Measurements from ENCODE around the gene NUP37. TPM values are rescaled to one million over a fixed set of nuclear protein-coding genes. Genes with fewer than 3 reads are reported as not detected.
A peak's percentile ranks its signal among the peaks of the same experiment; 100 is the strongest.

NUP37 gene
- total RNA-seq, 4 donors from 2014 or later, result 11.6 to 26.6 (median 19.2) TPM

- in situ Hi-C loops (cut with MboI; ENCODE audit: low sequenced_read_pairs in 4 of 4), result no loop called here
- DNase-seq (no peak), ATAC-seq (no peak)
- Histone ChIP-seq H3K27ac (no peak overlapping the region), H3K9me3 (no peaks in the 10 kb centered on the region), H3K27me3 (no peaks in the 10 kb centered on the region), H3K36me3 (peaks cover 0 to 16% of the 10 kb centered on the region in 2 donors), H3K4me1 (peaks cover 9 to 18% of the 10 kb centered on the region in 2 donors), H3K4me3 (no peak overlapping the region)
- TF ChIP-seq POLR2A (IDR thresholded peaks at IDR 0.05), result no peak
- TF ChIP-seq, protein P1, sequence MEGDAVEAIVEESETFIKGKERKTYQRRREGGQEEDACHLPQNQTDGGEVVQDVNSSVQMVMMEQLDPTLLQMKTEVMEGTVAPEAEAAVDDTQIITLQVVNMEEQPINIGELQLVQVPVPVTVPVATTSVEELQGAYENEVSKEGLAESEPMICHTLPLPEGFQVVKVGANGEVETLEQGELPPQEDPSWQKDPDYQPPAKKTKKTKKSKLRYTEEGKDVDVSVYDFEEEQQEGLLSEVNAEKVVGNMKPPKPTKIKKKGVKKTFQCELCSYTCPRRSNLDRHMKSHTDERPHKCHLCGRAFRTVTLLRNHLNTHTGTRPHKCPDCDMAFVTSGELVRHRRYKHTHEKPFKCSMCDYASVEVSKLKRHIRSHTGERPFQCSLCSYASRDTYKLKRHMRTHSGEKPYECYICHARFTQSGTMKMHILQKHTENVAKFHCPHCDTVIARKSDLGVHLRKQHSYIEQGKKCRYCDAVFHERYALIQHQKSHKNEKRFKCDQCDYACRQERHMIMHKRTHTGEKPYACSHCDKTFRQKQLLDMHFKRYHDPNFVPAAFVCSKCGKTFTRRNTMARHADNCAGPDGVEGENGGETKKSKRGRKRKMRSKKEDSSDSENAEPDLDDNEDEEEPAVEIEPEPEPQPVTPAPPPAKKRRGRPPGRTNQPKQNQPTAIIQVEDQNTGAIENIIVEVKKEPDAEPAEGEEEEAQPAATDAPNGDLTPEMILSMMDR (IDR thresholded peaks at IDR 0.05 in 4 of 5, conservative IDR thresholded peaks at IDR 0.05 in 1 of 5), result no peak
- intact Hi-C loops (cut with DNase I; ENCODE audit: low total_unique reads), result no loop called here
Measured at GRCh38 chr12:102063069-102063468, 56.8 kb downstream of the NUP37 start.

DNA sequence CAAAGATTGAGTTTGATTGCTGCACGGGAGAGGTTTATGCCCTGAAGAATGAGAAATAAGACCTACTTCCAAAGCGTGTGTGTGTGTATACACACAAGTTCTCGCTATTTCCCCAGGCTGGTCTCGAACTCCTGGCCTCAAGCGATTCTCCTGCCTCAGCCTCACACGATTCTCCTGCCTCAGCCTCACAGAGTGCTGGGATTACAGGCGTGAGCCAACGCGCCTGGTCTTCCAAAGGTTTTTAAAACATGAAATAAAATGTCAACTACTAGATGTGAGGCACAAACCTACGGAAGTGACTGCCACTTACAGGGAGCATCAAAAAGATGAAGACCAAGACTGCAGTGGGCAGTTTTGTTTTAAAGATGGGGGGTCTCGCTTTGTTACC lies 57.5 kb downstream of the NUP37 start:
- peak overlapping the region in 2 of 4 donors; percentile 88 to 92 for H3K27ac ChIP-seq
- DNase-seq (no peak), ATAC-seq (no peak)
- intact Hi-C loops (cut with DNase I; ENCODE audit: low total_unique reads), result loop anchor here (1.0 kb wide), 1 partner anchor 58 kb away; the partner anchor contains the start of genes NUP37 and PARPBP
- in situ Hi-C loops (cut with MboI; ENCODE audit: low sequenced_read_pairs in 4 of 4), result no loop called here
- H3K4me3 ChIP-seq, result peak overlapping the region; percentile 88 to 95 (median 91)
- no peaks in the 10 kb centered on the region for H3K9me3 ChIP-seq
- TF ChIP-seq POLR2A (IDR thresholded peaks at IDR 0.05), result no peak
- TF ChIP-seq, protein P1 (IDR thresholded peaks at IDR 0.05 in 4 of 5, conservative IDR thresholded peaks at IDR 0.05 in 1 of 5), result no peak
- peaks cover 3 to 12% of the 10 kb centered on the region in 2 donors for H3K4me1 ChIP-seq
- peaks cover 0 to 16% of the 10 kb centered on the region in 2 donors for H3K36me3 ChIP-seq
- H3K27me3 ChIP-seq, result no peaks in the 10 kb centered on the region

DNA sequence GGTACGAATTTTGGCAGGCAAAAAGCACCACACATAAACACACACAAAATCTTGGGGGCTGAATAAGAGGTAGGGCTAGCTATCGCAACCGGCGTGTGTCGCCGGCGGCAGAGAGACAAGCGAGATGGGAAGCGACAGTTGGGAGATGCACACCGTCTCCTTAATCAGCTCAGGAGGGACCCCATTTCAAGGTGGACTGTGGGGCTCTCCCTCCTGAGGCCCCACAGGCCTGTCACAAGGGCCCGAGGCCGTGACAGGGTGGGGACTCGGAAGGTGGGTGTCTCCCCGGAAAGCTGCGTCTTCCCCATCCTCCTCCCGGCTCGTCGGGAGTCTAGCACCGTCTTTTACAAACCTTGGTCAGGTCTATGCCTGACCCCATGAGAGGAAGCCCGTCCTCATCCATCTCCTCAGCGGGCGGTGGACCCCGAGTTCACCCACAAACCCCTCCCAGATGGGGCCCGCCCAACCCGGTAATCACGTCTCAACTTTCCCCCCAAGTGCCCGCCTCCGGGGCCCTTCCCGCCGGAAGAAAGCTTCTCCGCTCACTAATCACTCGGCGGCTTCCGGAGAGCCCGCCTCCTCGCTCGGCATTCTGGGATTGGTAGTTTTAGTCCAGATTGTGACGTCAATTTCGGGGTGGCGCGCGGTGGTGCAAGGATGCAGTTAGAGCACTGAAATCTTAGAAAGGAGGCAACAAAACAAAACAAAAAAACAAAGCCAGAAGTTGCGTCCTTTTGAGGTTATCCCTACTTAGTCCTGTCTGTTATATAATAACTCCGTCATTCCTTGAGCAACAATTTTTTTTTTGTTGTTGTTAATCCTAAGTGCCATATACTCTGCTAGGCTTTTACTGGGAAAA lies 58.1 kb downstream of the NUP37 start, which contains the start of gene WASHC3:
Gene WASHC3 (minus strand): TSS at position 432 of the 859 bp plus-strand sequence. CDS start 29 bp downstream, at position 403.
- intact Hi-C loops (cut with DNase I; ENCODE audit: low total_unique reads) (loop anchor here (1.0 to 2.0 kb wide), 2 partner anchors 59 to 121 kb away; partner anchors contain the start of genes NUP37 and PARPBP), in situ Hi-C loops (cut with MboI; ENCODE audit: low sequenced_read_pairs in 4 of 4) (no loop called here)
- Histone ChIP-seq H3K27ac (peak within 1 kb of the TSS; percentile 88 to 93 (median 90)), H3K36me3 (peaks cover 0 to 20% of the 10 kb centered on the region in 2 donors), H3K9me3 (no peaks in the 10 kb centered on the region), H3K4me3 (peak within 1 kb of the TSS; percentile 88 to 95 (median 91)), H3K27me3 (no peaks in the 10 kb centered on the region), H3K4me1 (peaks cover 0 to 8% of the 10 kb centered on the region in 2 donors)
- TF ChIP-seq POLR2A (IDR thresholded peaks at IDR 0.05), result peak; percentile 74 to 78
- TF ChIP-seq, protein P1 (IDR thresholded peaks at IDR 0.05 in 4 of 5, conservative IDR thresholded peaks at IDR 0.05 in 1 of 5), result no peak
- DNase-seq (peak; percentile 92 to 93), ATAC-seq (peak; percentile 97 to 98)

DNA sequence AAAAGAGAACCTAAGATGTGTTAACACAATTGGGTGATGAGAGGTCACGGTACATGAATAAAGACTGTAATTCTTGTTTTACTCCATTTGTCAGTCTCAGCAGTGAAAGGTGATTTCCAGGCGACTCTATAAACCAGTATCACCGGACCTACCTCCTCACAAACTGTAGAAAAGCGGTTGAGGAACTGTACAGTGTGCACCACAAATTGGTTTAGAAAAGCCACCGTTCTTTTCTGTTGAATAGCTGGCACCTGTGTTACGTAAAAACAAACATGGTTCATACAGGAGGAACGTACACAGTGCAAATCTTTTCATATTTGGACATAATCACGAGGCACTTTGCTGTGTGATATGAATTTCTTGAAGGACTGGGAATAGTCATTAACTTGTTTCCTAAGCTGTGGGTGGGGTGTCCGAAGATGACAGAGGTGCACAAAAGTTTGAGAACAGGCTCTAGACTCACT lies 58.8 kb downstream of the NUP37 start:
- peak overlapping the region; percentile 88 to 93 (median 90) for H3K27ac ChIP-seq
- H3K4me3 ChIP-seq, result peak overlapping the region; percentile 88 to 95 (median 91)
- H3K36me3 ChIP-seq, result peaks cover 0 to 27% of the 10 kb centered on the region in 2 donors
- DNase-seq (no peak), ATAC-seq (peak; percentile 12 to 28)
- no peaks in the 10 kb centered on the region for H3K9me3 ChIP-seq
- intact Hi-C loops (cut with DNase I; ENCODE audit: low total_unique reads), result loop anchor here (2.0 kb wide), 1 partner anchor 120 kb away; no protein-coding TSS in a partner anchor
- peaks cover 0 to 8% of the 10 kb centered on the region in 2 donors for H3K4me1 ChIP-seq
- no peak for TF ChIP-seq POLR2A (IDR thresholded peaks at IDR 0.05)
- TF ChIP-seq, protein P1 (IDR thresholded peaks at IDR 0.05 in 4 of 5, conservative IDR thresholded peaks at IDR 0.05 in 1 of 5), result no peak
- in situ Hi-C loops (cut with MboI; ENCODE audit: low sequenced_read_pairs in 4 of 4), result no loop called here
- H3K27me3 ChIP-seq, result no peaks in the 10 kb centered on the region

Measured in gastrocnemius medialis (tissue), 4 donors.